Sigmoid colon (tissue), 7 donors: ENCODE results near the gene EEFSEC. TPM values are rescaled to one million over a fixed set of nuclear protein-coding genes. Genes with fewer than 3 reads are reported as not detected.
A peak's percentile ranks its signal among the peaks of the same experiment; 100 is the strongest.

Experiments used
- DNase-seq: peaks from one replicate; pipeline ENCODE4 v3.0.0-alpha.2; 2019
- H3K27ac ChIP-seq, 4 donors: fragments of 200-600 bp; sonication (generic); one replicate each; pipeline ENCODE4 v1.5.1; 2016 to 2019; ENCODE audit warnings: mild to moderate bottlenecking in 1 of 4
- H3K27me3 ChIP-seq, 3 donors: fragments of 200-600 bp; sonication (generic); one replicate each; pipeline ENCODE4 v1.5.1; 2019; ENCODE audit warnings: mild to moderate bottlenecking in 1 of 3
- H3K36me3 ChIP-seq, 4 donors: fragments of 200-600 bp; sonication (generic); one replicate each; pipeline ENCODE4 v1.5.1; 2016 to 2019
- H3K4me1 ChIP-seq, 4 donors: fragments of 200-600 bp; sonication (generic); one replicate each; pipeline ENCODE4 v1.5.1; 2017 to 2019
- H3K4me3 ChIP-seq, 4 donors: fragments of 200-600 bp; sonication (generic); one replicate each; pipeline ENCODE4 v1.5.1; 2017 to 2019; ENCODE audit warnings: mild to moderate bottlenecking in 2 of 4, moderate library complexity in 1 of 4
- H3K9me3 ChIP-seq, 4 donors: fragments of 200-600 bp in 3 of 4; sonication (generic) in 3 of 4; one replicate each; pipeline versions ENCODE4 v1.5.1 to v1.6.1; 2013 to 2019
- EP300 ChIP-seq, 4 donors: sonication (generic); formaldehyde crosslinking; IDR thresholded peaks; one replicate each; pipeline ENCODE4 v1.6.1; 2017; ENCODE audit warnings: antibody characterized with exemption in 4 of 4
- POLR2A ChIP-seq, 2 donors: fragments of 450-650 bp; IDR thresholded peaks; one replicate each; pipeline ENCODE4 v1.6.1; 2016; ENCODE audit warnings: antibody characterized with exemption in 2 of 2, mild to moderate bottlenecking in 2 of 2, moderate library complexity in 2 of 2
- POLR2AphosphoS5 ChIP-seq, 4 donors: sonication (generic); formaldehyde crosslinking; IDR thresholded peaks; one replicate each; pipeline ENCODE4 v1.6.1; 2017; ENCODE audit warnings: antibody characterized with exemption in 4 of 4
- WGBS, 2 donors: extraction: QIAGEN DNeasy Blood & Tissue Kit; methylation state at CpG; one replicate each; pipeline ENCODE4 v1.1.7; 2013; 5-methylcytosine and 5-hydroxymethylcytosine counted together
- intact Hi-C: fragments of 100-400 bp; cut with DNase I; formaldehyde crosslinking; loops from one replicate; pipeline ENCODE4 v1.15.1; 2023
- polyA plus RNA-seq, 3 donors: library from polyadenylated mRNA; stranded (reverse); fragments of 200-250 nt; gene quantifications; one replicate each; pipeline ENCODE4 v1.2.3, GENCODE V29; 2013
- total RNA-seq, 4 donors: library from RNA; depleted of rRNA; stranded (reverse); fragments of >200 nt; gene quantifications; one replicate each; pipeline ENCODE4 v1.1.0, GENCODE V29; 2016
- TF ChIP-seq, protein P1 (sequence below), 4 experiments: fragments of 450-650 bp in 3 of 4; fragments of 200-600 bp in 1 of 4; IDR thresholded peaks; one replicate each; pipeline ENCODE4 v1.5.1; 2016 to 2019; ENCODE audit warnings: antibody characterized with exemption in 4 of 4, mild to moderate bottlenecking in 3 of 4, moderate library complexity in 2 of 4
- donor health status: healthy with polysubstance abuse.
- donor health status: Bipolar disorder and iron deficiency.
- donor health status: healthy.

The EEFSEC gene
- total and polyA plus RNA-seq, 7 donors = 5.3 to 16.1 (median 12.2) TPM

DNA sequence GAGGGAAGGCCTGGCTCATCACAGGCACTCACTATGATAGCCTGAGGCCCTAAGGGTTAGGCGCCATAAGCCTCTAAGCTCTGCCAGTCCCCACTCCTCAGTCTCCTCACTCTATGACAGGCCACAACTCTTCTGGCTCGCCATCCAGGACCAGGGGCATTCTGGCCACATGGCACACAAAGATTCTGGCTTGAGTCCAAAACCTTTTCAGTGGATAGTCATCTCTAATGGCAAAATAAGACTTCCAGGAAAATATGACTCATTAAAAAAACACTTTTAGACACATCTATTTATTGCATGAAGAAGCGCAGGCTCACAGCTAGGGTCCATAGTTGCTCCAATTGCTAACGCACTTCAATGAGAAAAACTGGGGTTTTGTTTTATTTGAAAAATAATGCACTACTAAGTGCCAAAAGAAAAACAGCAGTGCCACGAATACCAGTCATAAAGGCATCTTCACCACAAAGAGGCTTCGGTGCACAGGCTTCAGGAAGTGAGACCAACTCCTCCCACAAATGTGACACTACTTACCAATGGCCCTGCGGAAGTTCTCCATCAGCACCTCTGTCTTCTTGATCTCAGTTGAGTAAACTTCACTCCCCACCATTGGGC, 40.8 kb upstream of the EEFSEC start:
- intact Hi-C loops = no loop called here
- WGBS, 2 donors = 81 to 88% methylated on average over 7 of the region's 7 CpGs
- Histone ChIP-seq H3K27ac (peak overlapping the region in 2 of 4 donors; percentile 21 to 22), H3K27me3 (no peaks in the 10 kb centered on the region), H3K4me3 (no peak overlapping the region), H3K9me3 (no peaks in the 10 kb centered on the region), H3K4me1 (peaks cover 0 to 9% (median 8%) of the 10 kb centered on the region in 4 donors), H3K36me3 (peaks cover 0 to 54% (median 0%) of the 10 kb centered on the region in 4 donors)
- no peak for DNase-seq
- no peak for TF ChIP-seq EP300 (IDR thresholded peaks at IDR 0.05)
- peak in 1 of 4 donors; percentile 26 for TF ChIP-seq POLR2AphosphoS5 (IDR thresholded peaks at IDR 0.05)

DNA sequence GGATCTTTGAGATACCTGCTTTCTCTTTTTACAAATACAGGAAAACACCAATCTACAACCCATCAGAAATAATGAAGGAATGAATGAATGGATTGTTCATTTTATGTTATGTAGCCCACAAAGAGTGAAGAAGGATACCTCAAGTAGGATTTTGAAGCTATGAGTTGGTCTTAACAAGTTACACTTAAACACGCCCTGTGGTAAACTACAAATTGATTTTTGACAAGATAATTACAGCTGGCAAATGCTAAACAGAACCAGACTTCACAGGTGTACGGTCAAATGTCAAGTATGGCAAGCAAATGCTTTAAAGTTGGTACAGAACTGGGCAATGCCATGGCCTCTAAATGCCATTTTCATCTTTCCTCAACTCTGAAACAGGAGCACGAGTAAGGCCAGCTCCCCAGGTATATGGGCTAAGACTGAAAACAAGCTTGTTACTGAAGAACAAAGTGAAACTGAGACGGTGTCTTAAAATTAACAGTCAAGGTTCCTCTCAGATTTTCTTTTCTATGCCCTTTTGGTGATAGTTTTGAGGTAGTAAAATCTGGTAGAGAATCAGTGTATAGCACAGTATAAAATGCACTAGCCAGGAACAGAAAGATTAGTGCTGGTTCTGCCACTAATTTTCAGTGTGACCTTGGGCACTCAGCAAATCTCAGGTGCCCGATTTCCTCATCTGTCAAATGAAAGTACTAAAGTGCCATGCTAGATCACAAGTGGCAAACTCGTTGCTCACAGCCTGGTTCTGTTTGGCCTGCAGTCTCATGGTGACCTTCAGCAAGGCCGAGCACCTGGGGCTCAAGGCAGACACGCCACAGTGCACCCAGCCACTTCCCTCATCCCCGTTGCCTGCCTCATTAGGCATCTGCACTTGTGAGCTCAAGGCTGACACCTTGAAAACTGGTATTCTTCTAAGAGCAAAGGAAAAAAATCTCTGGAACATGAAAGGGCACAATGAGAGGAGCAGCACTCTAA, 39.2 kb upstream of the EEFSEC start:
- TF ChIP-seq, protein P1, sequence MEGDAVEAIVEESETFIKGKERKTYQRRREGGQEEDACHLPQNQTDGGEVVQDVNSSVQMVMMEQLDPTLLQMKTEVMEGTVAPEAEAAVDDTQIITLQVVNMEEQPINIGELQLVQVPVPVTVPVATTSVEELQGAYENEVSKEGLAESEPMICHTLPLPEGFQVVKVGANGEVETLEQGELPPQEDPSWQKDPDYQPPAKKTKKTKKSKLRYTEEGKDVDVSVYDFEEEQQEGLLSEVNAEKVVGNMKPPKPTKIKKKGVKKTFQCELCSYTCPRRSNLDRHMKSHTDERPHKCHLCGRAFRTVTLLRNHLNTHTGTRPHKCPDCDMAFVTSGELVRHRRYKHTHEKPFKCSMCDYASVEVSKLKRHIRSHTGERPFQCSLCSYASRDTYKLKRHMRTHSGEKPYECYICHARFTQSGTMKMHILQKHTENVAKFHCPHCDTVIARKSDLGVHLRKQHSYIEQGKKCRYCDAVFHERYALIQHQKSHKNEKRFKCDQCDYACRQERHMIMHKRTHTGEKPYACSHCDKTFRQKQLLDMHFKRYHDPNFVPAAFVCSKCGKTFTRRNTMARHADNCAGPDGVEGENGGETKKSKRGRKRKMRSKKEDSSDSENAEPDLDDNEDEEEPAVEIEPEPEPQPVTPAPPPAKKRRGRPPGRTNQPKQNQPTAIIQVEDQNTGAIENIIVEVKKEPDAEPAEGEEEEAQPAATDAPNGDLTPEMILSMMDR (IDR thresholded peaks at IDR 0.05) = no peak
- TF ChIP-seq POLR2A (IDR thresholded peaks at IDR 0.05) (no peak), POLR2AphosphoS5 (IDR thresholded peaks at IDR 0.05) (no peak), EP300 (IDR thresholded peaks at IDR 0.05) (no peak)
- Histone ChIP-seq H3K4me1 (peaks cover 0 to 9% (median 8%) of the 10 kb centered on the region in 4 donors), H3K27ac (no peak overlapping the region), H3K36me3 (peaks cover 0 to 57% (median 0%) of the 10 kb centered on the region in 4 donors), H3K27me3 (no peaks in the 10 kb centered on the region), H3K4me3 (no peak overlapping the region), H3K9me3 (no peaks in the 10 kb centered on the region)
- WGBS, 2 donors = 79 to 83% methylated on average over 9 of the region's 9 CpGs
- no peak for DNase-seq
- intact Hi-C loops = no loop called here

DNA sequence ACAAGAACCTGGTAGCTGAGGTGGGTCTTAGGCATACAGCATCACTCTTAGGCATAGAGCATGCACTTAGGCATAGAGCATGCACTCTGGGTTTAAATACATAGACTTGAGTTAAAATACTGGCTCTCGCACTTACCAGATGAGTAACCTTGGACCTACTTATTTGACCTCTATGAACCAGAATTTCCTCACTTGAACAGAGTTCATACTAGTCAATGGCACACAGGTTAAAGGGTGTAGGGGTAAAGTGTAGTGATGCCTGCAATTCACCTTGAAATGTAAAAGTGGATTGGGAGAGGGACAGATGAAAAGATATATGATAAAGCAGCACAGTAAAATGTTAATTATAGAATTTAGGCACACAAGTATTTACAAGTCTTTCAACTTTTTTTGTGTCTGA, 31.3 kb upstream of the EEFSEC start:
- WGBS, 2 donors = 96 to 97% methylated on average over 1 of the region's 1 CpG
- TF ChIP-seq POLR2A (IDR thresholded peaks at IDR 0.05) (no peak), EP300 (IDR thresholded peaks at IDR 0.05) (no peak), POLR2AphosphoS5 (IDR thresholded peaks at IDR 0.05) (no peak)
- TF ChIP-seq, protein P1 (IDR thresholded peaks at IDR 0.05) = no peak
- H3K36me3 ChIP-seq = peaks cover 0 to 16% (median 0%) of the 10 kb centered on the region in 4 donors
- no peaks in the 10 kb centered on the region for H3K27me3 ChIP-seq
- no peak overlapping the region for H3K4me3 ChIP-seq
- no peak overlapping the region for H3K27ac ChIP-seq
- peaks cover 0 to 15% (median 11%) of the 10 kb centered on the region in 4 donors for H3K4me1 ChIP-seq
- intact Hi-C loops = loop anchor here (2.0 to 5.0 kb wide), 2 partner anchors 31 to 45 kb away; partner anchors contain the start of gene EEFSEC
- DNase-seq = no peak
- no peaks in the 10 kb centered on the region for H3K9me3 ChIP-seq

DNA sequence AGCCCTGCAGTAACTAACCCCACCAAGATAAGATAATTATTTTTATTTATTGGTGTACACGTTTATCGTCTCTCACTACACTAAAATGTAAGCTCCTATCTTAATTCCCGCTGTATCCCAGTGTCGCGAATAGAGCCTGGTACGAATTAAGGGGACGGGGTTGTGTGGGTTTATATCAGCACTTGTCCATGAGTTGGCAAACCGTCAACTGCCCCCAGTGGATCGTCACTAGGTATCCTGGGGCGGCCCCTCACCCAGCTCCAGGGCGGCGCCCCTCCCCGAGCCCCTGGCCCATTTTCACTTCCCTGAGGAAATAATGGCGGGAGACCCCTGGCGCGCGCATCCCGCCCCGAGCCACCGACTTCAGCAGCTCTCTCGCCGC, 30.1 kb upstream of the EEFSEC start:
- no peaks in the 10 kb centered on the region for H3K27me3 ChIP-seq
- H3K4me1 ChIP-seq = peaks cover 0 to 15% (median 11%) of the 10 kb centered on the region in 4 donors
- H3K4me3 ChIP-seq = peak overlapping the region; percentile 62 to 95 (median 74)
- intact Hi-C loops = loop anchor here (2.0 to 5.0 kb wide), 2 partner anchors 30 to 46 kb away; partner anchors contain the start of gene EEFSEC
- WGBS, 2 donors = 1 to 3% methylated on average over 22 of the region's 22 CpGs
- H3K9me3 ChIP-seq = no peaks in the 10 kb centered on the region
- peak; percentile 69 for DNase-seq
- H3K27ac ChIP-seq = peak overlapping the region; percentile 71 to 85 (median 76)
- peaks cover 0 to 8% (median 0%) of the 10 kb centered on the region in 4 donors for H3K36me3 ChIP-seq
- no peak for TF ChIP-seq POLR2A (IDR thresholded peaks at IDR 0.05)
- TF ChIP-seq POLR2AphosphoS5 (IDR thresholded peaks at IDR 0.05) = no peak
- TF ChIP-seq, protein P1 (IDR thresholded peaks at IDR 0.05) = no peak
- TF ChIP-seq EP300 (IDR thresholded peaks at IDR 0.05) = no peak
